ENCODE results near the gene TACSTD2.
A peak's percentile ranks its signal among the peaks of the same experiment; 100 is the strongest.
"Not testable (repeated sequence)": the region's sequence is repeated elsewhere in the genome, so short reads cannot be mapped to it uniquely, and the experiment has no call there.

The TACSTD2 gene

GRCh38 chr1:58587667-58588066, 10.6 kb upstream of the TACSTD2 start:
- no peak for DNase-seq (ENCODE audit: low spot score)

- no peak for DNase-seq (ENCODE audit: low spot score)
Observed at GRCh38 chr1:58586271-58586670, 9.2 kb upstream of the TACSTD2 start.

- DNase-seq (ENCODE audit: low spot score), result peak; percentile 39
Observed at GRCh38 chr1:58585581-58586151, 8.6 kb upstream of the TACSTD2 start.

GRCh38 chr1:58585166-58585565, 8.1 kb upstream of the TACSTD2 start:
- DNase-seq (ENCODE audit: low spot score), result no peak

GRCh38 chr1:58584082-58584895, 7.2 kb upstream of the TACSTD2 start:
- peak; percentile 95 for DNase-seq (ENCODE audit: low spot score)

- no peak for DNase-seq (ENCODE audit: low spot score)
Observed at GRCh38 chr1:58583496-58583895, 6.4 kb upstream of the TACSTD2 start.

- not testable (repeated sequence) for DNase-seq (ENCODE audit: low spot score)
Observed at GRCh38 chr1:58582143-58582542, 5.1 kb upstream of the TACSTD2 start.

- no peak for DNase-seq (ENCODE audit: low spot score)
Observed at GRCh38 chr1:58581641-58582040, 4.6 kb upstream of the TACSTD2 start.

GRCh38 chr1:58580186-58580585, 3.1 kb upstream of the TACSTD2 start:
- peak; percentile 32 for DNase-seq (ENCODE audit: low spot score)

GRCh38 chr1:58577654-58578030, 590 bp upstream of the TACSTD2 start:
- peak; percentile 67 for DNase-seq (ENCODE audit: low spot score)

- DNase-seq (ENCODE audit: low spot score), result peak; percentile 68
Observed at GRCh38 chr1:58576325-58576726, 726 bp downstream of the TACSTD2 start.

GRCh38 chr1:58575551-58576324, 1.3 kb downstream of the TACSTD2 start:
- DNase-seq (ENCODE audit: low spot score), result peak; percentile 65

- no peak for DNase-seq (ENCODE audit: low spot score)
Observed at GRCh38 chr1:58574816-58575215, 2.2 kb downstream of the TACSTD2 start.

GRCh38 chr1:58573705-58574591, 3.1 kb downstream of the TACSTD2 start:
- DNase-seq (ENCODE audit: low spot score), result peak; percentile 90

GRCh38 chr1:58573138-58573537, 3.9 kb downstream of the TACSTD2 start:
- DNase-seq (ENCODE audit: low spot score), result no peak

- peak; percentile 70 for DNase-seq (ENCODE audit: low spot score)
Observed at GRCh38 chr1:58572690-58573089, 4.4 kb downstream of the TACSTD2 start.

GRCh38 chr1:58571616-58572015, 5.4 kb downstream of the TACSTD2 start:
- DNase-seq (ENCODE audit: low spot score), result no peak

GRCh38 chr1:58570817-58571216, 6.2 kb downstream of the TACSTD2 start:
- no peak for DNase-seq (ENCODE audit: low spot score)

- no peak for DNase-seq (ENCODE audit: low spot score)
Observed at GRCh38 chr1:58570094-58570493, 7.0 kb downstream of the TACSTD2 start.

GRCh38 chr1:58568911-58569310, 8.1 kb downstream of the TACSTD2 start:
- no peak for DNase-seq (ENCODE audit: low spot score)

- DNase-seq (ENCODE audit: low spot score), result no peak
Observed at GRCh38 chr1:58568271-58568860, 8.7 kb downstream of the TACSTD2 start.

- no peak for DNase-seq (ENCODE audit: low spot score)
Observed at GRCh38 chr1:58566339-58566738, 10.7 kb downstream of the TACSTD2 start.

Measured in kidney tubule cell (primary cell).